ENCODE data around the gene USP7. TPM values are rescaled to one million over a fixed set of nuclear protein-coding genes. Genes with fewer than 3 reads are reported as not detected.
"Not testable (repeated sequence)": the region's sequence is repeated elsewhere in the genome, so short reads cannot be mapped to it uniquely, and the experiment has no call there.

Gene USP7
- total RNA-seq, 1 donor from 2014 or later, result 165 TPM

- intact Hi-C loops (cut with micrococcal nuclease), result no loop called here
Observed at GRCh38 chr16:8850279-8850885, 113.3 kb downstream of the USP7 start.

GRCh38 chr16:8849411-8850011, 114.2 kb downstream of the USP7 start:
- intact Hi-C loops (cut with micrococcal nuclease), result no loop called here

GRCh38 chr16:8848939-8849391, 114.7 kb downstream of the USP7 start:
- intact Hi-C loops (cut with micrococcal nuclease), result no loop called here

- intact Hi-C loops (cut with micrococcal nuclease), result no loop called here
Observed at GRCh38 chr16:8848231-8848938, 115.3 kb downstream of the USP7 start.

GRCh38 chr16:8847623-8848022, 116.1 kb downstream of the USP7 start:
- intact Hi-C loops (cut with micrococcal nuclease), result no loop called here

GRCh38 chr16:8847145-8847544, 116.6 kb downstream of the USP7 start:
- intact Hi-C loops (cut with micrococcal nuclease), result no loop called here

- intact Hi-C loops (cut with micrococcal nuclease), result no loop called here
Observed at GRCh38 chr16:8846401-8846932, 117.2 kb downstream of the USP7 start.

- intact Hi-C loops (cut with micrococcal nuclease), result no loop called here
Observed at GRCh38 chr16:8845699-8846298, 117.9 kb downstream of the USP7 start.

- intact Hi-C loops (cut with micrococcal nuclease), result not testable (repeated sequence)
Observed at GRCh38 chr16:8843296-8843695, 120.4 kb downstream of the USP7 start.

Other genes with a start within 250 kb of the USP7 start
- 10.0 and 11.8 TPM in 2 replicates for gene TMEM186, start 166.3 kb downstream of the USP7 start, total RNA-seq
- 49.3 and 56.3 TPM in 2 replicates for gene PMM2, start 166.1 kb downstream of the USP7 start, total RNA-seq
- 153 and 161 TPM in 2 replicates for gene CARHSP1, start 94.9 kb downstream of the USP7 start, total RNA-seq
- not detected in 2 replicates for gene LITAFD, start 81.6 kb downstream of the USP7 start, total RNA-seq
- gene HAPSTR1, start 127.7 kb upstream of the USP7 start, total RNA-seq, result 62.5 and 63.5 TPM in 2 replicates

All from T-helper 2 cell treated with Interferon-gamma antibody and Interleukin-4, amounts not matched to agents 100 ng/mL and 5 ng/mL, for 36 hours (primary cell).